Measurements from ENCODE around the gene GABRG3. TPM values are rescaled to one million over a fixed set of nuclear protein-coding genes. Genes with fewer than 3 reads are reported as not detected.
"Not testable (repeated sequence)": the region's sequence is repeated elsewhere in the genome, so short reads cannot be mapped to it uniquely, and the experiment has no call there.

GABRG3 gene
- total RNA-seq, 2 experiments from 2014 or later, result not detected

DNA sequence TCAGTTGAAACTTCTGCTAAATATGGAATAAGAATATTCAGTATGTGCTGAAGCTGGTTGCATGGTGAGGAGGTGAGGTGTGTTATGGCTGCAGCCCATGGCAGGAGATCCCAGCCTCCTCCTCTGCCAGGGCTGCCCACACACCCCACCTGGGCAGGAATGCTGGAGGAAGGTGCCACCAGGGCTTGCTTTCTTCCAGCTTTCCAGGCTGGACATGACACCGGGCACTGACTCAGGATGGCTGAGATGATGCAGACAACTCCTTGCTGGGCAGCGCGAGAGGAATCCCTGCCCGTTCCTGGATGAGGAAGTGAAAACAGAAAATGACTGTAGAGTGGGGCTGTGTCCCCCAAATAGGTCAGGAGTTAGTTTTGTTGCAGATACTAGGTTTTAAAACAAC, 14.1 kb downstream of the GABRG3 start:
- POLR2A ChIA-PET, result no interaction called here
- CTCF ChIA-PET, result no interaction called here

DNA sequence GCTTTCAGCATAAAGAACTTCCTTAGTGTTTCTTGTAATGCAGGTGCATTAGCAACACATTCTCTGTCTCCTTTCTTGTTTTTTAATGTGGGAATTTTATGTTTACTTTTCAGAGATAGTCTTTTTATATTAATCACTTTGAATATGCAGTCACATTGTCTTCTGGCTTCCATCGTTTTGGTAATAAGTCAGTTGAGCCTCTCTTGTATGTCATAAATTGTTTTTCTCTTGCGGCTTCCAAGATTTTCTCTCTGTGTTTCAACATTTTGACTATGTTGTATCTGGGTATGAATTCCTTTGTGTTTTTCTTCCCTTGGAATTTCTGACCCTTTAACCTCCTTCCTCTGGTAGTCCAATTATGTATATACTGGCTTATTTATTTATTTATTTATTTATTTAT, 25.3 kb downstream of the GABRG3 start:
- CTCF ChIA-PET, result no interaction called here
- POLR2A ChIA-PET, result no interaction called here

DNA sequence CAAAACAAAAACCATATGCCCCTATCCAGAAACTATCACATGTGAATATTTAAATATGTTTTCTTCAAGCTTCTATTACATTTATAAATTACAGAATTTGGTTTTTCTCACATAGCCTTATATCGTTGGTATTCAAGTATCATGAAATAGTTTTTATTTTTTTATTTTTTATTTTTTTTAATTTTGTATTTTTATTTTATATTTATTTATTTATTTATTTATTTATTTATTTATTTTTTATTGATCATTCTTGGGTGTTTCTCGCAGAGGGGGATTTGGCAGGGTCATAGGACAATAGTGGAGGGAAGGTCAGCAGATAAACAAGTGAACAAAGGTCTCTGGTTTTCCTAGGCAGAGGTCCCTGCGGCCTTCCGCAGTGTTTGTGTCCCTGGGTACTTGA, 32.0 kb downstream of the GABRG3 start:
- CTCF ChIA-PET, POLR2A ChIA-PET: not testable (repeated sequence)

DNA sequence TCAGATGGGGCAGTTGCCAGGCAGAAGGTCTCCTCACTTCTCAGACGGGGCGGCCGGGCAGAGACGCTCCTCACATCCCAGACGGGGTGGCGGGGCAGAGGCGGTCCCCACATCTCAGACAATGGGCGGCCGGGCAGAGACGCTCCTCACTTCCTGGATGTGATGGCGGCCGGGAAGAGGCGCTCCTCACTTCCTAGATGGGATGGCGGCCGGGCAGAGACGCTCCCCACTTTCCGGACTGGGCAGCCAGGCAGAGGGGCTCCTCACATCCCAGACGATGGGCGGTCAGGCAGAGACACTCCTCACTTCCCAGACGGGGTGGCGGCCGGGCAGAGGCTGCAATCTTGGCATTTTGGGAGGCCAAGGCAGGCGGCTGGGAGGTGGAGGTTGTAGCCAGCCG, 33.2 kb downstream of the GABRG3 start:
- POLR2A ChIA-PET, CTCF ChIA-PET: not testable (repeated sequence)

DNA sequence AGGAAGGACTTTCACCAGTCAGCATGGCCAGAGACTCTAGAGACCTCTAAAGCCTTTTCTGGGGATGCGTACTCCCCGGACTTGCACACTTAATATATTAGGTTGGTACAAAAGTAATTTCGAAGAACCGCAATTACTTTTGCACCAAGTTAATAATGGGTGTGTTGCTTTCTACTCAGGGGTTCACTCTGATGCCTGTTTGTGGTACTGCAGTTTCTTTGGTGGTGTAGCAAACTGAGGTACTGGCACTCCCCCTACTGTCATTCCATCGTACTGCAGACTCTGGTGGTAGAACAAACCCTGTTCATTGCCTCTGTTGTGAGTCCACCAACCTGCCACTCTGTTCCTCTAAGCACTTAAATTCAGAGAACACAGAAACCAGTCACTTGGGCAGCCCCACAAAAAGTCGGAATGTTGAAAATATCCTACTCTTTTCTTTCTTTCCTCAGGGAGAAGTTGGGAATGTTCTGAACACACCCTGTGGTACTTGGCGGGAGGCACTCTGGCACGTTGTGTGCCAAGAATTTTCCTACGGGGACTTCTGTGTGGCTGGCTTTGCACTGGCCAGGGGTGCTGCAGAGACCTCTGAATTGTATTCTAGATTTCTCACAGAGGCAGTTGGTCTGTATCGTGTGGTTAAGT, 46.3 kb downstream of the GABRG3 start:
- CTCF ChIA-PET, result no interaction called here

DNA sequence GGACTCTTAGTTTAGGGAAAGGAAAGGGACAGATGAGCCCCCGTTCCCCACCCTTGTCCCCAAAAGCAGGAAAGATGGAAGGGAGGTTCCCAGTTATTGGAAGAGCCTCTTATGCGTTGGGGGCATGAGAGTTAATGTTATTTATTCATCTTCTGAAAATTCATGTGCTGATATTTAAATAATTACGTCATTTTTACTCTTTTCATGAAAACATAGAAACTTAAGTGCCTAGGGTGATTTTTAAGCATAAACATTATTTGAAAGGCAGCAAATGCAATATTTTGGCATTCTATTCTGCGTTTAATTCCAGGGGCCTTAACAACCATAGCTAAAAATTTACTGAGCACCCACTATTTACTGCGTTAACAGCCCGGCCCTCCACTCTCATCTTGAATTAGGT, 48.7 kb downstream of the GABRG3 start:
- ChIA-PET CTCF (no interaction called here), POLR2A (no interaction called here)

More for the DNA sequence above, 46.3 kb downstream of the GABRG3 start:
- POLR2A ChIA-PET, result no interaction called here

DNA sequence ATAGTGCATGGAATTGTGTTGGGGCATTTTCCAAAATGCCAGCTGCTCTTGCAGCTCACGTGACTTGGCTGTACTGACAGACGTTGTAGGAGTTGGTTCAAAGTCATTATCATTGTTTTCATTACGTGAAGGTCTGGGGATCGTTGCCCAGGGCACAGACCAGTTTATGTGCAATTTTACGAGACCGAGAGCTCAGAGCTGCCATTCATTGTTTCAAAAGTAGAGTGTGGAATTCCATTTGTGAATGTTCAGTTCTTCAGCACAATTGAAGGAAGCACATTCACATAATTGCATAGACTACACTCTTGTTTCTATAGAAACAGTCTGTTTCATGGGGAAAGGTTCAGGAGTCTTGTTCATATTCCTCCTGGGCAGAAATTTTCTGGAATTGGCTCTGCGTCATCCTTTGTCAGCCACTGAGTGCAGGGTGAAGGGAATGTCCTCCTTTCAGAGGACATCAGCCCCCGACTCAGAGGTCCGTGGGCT, 54.5 kb downstream of the GABRG3 start:
- CTCF ChIA-PET, result no interaction called here
- POLR2A ChIA-PET, result no interaction called here

DNA sequence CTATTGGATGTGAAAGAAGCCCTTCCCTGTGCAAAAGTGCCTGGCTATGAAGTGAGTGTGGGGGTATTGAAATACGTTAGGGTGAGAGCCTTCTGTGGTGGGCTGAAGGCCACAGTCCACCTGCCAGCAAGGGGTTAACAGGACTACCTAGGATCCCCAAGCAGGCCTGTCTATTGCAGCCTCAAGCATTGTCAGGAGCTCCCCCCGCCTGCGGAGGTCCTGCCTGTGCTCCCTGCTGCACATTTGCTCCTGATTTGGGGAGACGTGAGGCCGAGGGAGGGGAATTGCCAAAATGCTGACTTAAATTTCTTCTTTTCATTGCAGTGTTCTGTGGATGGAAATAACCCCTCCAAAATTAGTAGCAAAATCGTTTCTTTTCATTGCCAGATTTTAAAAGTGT, 56.2 kb downstream of the GABRG3 start:
- ChIA-PET CTCF (no interaction called here), POLR2A (no interaction called here)

DNA sequence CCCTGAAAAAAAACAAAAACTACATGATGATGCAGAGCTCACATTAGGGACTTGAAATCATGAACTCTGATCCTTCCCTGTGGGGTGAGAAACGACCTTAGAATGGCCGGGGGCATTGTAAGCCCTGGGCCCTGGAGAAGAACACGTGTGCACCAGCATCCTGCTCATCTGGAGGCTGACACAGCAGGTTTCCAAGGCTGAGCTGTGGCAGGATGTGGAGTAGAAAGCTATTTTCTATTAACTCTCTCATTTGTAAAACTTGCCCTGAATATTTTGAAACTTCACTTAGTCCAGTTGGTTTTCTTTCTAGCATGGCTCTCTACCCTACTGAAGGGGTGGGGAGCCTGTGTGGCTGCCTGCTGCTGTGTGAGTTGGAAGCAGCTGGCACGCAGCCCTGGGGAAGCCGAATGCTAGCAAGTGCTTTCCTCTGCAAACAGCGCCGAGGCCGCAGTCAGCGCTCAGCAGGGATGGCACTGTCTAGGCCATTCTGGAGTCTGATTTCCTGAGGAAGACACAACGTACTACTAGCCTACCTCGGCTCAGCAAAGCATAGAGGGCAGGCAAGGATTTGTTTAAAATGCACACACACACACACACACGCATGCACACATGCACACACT, 58.0 kb downstream of the GABRG3 start:
- CTCF ChIA-PET, result no interaction called here
- POLR2A ChIA-PET, result no interaction called here

DNA sequence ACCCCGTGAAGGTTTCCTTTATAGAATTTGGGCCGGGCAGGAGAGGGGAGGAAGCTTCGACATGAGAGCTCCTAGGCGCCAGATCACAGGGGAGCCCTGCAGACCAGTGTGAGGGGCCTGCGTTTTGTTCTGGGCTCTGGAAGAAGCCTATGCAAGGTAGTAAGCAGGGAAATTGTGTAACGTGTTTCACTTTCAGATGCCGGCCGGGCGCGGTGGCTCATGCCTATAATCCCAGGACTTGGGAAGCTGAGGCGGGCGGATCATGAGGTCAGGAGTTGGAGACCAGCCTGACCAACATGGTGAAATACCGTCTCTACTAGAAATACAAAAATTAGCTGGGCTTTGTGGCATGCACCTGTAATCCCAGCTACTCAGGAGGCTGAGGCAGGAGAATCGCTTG, 65.2 kb downstream of the GABRG3 start:
- POLR2A ChIA-PET, result no interaction called here

DNA sequence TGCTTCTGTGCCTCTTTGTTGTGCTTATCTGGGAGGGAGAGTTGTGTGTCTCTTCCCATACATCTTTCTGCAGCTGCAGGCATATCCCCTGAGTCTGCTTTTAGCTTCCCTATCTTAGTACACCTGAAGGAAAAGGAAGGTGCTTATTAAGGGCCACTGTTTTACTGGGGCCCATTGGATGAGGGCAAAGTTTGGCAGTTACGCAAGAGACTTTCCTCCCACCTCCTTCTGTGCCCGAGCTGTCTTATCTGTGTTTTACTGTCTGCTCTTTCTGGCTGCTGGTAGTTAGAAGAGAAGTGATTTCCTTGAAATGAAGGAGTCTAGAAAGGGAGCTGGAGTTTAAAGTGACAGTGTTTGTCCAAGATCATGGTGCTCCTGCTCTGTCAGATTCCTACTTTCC, 66.5 kb downstream of the GABRG3 start:
- ChIA-PET CTCF (no interaction called here), POLR2A (no interaction called here)

More for the DNA sequence above, 65.2 kb downstream of the GABRG3 start:
- CTCF ChIA-PET, result no interaction called here

DNA sequence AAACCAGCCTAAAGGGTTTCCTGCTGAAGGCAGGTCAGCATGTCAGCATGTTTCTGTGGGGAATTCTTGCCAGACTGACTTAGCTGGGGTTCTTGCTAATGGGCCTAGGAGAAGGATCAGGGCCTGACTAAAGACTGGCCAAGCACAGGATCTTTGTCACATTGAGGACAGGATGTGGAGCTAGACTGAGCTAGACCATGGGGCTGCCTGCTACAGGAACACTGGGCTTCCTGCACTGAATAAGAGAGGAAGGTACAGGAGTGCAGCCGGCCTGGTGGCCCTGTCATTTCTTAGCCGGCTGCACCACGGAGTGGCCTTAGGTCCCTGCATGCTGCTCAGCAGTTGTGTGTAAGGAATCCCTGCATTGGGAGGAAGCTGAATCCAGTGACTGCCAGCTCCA, 68.2 kb downstream of the GABRG3 start:
- POLR2A ChIA-PET, result no interaction called here
- CTCF ChIA-PET, result no interaction called here

DNA sequence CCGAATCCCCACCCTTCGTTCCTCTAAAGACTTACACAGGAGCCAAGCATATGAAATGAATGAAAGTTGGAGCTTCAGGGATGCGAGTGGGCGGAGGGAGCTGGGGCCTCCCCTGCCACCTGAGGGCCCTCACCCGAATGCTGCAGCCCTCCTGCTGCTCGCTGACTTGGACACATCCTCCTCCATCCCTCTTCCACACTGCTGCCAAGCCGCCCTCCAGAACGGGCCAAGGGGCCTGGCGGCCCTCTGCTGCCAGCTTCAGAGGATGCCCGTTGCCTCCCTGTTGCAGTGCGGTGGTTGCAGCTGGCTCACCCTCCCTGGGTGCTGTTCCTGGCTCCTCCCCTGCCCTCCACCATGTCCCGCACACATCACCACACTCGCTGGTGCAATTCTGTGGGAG, 71.2 kb downstream of the GABRG3 start:
- CTCF ChIA-PET, result no interaction called here
- POLR2A ChIA-PET, result no interaction called here

DNA sequence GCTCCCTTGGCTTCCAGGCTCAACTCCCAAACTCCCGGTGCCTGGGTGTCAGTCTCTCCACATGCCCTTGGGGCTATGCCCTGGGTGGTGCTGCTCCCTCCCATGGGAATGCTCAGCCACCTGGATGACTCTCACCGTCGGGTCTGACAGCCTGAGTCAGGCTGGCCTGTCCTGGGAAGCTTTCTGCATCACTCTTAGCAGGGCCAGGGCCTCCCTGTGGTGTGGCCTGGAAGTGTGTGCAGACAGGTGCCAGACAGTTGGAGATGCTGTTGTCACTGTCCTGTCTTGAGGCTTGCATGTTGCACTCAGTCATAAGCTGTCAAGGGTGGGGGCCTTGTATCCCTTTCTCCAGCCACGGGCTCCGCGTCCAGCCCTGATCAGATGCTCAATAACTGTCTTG, 71.7 kb downstream of the GABRG3 start:
- CTCF ChIA-PET, result no interaction called here

DNA sequence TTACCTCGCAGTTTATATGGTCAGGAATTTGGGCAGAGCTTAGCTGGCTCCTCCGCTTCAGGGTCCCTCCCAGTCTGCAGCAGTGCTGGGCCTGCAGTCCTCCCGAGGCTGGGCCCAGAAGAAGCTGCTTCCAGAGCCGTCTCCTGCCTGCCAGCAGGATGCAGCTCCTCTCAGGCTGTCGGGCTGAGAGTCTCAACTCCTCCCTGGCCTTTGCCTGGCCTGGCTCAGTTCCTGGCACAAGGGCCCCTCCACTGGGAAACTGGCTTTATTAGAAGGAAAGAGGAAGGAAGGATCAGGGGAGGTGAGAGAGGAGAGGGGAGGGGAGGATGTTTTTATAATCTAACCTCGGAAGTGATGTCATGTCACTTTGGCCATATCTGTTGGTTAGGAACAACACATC, 72.8 kb downstream of the GABRG3 start:
- CTCF ChIA-PET, result no interaction called here

More for the DNA sequence above, 71.7 kb downstream of the GABRG3 start:
- POLR2A ChIA-PET, result no interaction called here

DNA sequence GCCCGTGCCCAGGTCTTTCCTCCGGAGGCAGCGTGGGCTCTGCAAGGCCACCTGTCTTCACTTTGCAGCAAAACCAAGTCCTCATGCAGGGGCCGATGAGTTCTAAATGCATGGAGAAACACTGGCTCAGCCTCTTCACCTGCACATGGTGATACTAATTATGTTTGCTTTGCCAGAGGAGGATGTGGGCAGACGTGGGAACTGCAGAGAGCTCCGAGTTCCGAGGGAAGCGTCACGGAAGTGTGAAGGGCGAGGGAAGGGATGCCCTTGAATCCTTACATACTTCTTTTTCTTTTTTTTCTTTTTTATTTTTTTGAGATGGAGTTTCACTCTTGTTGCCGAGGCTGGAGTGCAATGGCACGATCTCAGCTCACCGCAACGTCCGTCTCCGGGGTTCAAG, 74.8 kb downstream of the GABRG3 start:
- ChIA-PET CTCF (no interaction called here), POLR2A (no interaction called here)

More for the DNA sequence above, 72.8 kb downstream of the GABRG3 start:
- POLR2A ChIA-PET, result no interaction called here

DNA sequence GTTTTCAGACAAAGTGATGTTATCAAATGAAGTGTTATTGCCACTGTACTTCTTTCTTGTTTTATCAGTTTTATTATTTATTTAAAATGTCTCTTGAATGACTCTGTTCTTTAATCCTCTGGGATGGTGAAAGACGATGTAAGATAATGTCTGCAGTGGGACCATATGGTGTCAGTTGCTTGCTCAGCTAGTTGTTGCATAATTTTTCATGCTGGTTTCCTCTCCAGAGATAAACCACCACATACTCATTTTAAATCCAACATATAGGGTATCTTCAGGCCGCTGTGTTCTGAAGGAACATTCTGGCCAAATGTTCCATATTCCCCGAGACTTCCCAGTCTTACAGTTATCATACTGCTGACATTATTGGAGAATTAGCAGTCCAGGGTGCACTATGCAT, 75.9 kb downstream of the GABRG3 start:
- POLR2A ChIA-PET, result no interaction called here
- CTCF ChIA-PET, result no interaction called here

DNA sequence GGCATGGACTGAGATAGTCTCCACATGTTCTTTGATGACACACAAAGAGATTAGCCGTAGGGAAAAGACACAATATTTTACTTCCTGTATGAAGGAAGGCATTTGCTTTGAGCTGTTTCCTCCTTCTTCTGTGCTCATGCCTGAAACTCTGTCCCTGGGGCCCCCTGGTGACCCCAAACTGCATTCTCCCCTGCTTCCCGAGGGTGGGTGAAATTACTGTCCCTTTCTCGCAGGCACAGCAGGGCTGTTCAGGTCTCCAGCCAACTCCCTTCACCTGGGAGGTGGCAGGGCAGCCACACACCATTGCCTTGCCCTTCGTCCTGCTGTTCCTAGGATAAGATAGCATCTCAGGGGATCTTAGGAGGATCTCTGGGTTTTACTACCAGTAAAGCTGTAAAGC, 79.2 kb downstream of the GABRG3 start:
- POLR2A ChIA-PET, result no interaction called here
- CTCF ChIA-PET, result interaction anchor here (1.4 kb wide), 1 partner anchor 10 kb away, joined by 3 read pairs; no protein-coding TSS in a partner anchor

DNA sequence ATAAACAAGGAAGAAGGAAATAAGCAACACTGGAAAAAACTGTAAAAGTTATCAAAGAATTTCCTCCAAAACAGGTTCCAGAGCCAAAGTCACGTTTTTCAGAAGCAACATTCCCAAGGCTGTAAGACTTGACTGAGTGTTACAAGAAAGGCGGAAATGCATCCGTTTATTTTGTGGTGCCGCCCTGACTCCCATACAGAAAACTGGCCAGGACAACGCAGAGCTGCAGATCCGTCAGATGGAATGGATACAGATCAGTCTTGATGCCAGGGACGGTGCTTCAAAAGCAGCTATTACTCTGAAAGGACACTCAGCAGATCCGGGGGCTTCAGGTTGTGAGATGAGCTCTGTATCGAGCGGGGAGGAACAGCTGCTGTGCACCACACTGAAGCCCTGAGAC, 83.4 kb downstream of the GABRG3 start:
- ChIA-PET POLR2A (no interaction called here), CTCF (no interaction called here)

DNA sequence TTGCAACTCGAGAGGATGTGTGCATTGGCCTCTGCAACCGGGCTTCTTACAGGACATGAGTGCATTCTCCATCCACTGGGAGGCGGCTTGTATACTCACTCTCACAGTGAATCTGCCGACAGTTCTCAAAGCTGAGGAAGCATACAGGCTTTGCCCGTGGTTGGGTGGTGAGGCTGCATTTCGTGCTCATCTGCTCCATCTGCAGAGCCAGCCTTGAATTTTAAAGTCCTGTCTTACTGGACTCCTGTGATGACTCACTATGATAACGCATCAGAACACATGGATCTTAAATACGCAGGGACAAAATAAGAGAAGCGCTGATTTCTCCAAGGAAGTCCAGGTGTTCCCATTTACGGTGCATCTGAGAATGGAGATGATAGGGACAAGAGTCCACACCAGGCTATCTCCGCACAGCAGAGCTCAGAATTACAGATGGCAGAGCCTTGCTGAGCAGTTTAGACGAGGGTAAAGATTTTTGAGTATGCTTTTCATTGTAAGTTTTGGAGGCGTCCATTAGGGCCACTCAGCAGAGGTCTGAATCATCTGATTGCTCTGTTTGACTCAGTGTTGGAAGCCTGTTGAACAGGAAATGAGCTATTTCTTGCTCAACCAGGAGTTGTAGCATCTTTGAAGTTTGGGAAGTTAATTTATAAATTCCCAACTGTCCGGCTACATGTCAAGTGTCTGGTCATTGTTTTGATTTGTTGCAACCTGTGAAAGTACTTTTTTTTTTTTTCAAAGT, 87.1 kb downstream of the GABRG3 start:
- ChIA-PET CTCF (no interaction called here), POLR2A (no interaction called here)

DNA sequence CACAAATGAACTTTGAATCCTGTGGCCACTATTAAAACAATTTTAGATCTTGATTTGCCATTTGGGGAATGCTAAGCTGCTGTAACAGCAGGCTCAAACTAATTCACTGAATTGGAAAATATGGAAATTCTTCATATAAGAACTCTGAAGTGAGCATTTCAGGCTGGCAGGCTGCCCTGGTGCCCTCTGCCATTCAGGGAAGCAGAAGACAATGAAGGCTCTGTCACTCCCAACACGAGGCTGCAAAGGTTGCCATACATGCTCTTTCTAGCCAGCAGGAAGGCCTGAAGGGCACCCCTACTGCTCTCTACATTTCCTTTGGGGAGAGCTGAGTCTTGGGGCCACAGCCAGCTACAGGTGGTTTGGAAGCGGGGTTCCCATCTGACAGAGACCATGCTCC, 88.0 kb downstream of the GABRG3 start:
- ChIA-PET CTCF (no interaction called here), POLR2A (no interaction called here)
